ENCODE data around the gene DDX25. TPM values are rescaled to one million over a fixed set of nuclear protein-coding genes. Genes with fewer than 3 reads are reported as not detected.

The DDX25 gene
- total and polyA plus RNA-seq, 2 of the 4 experiments (the other 2 are of a cell fraction) = under 0.01 TPM; not detected in 1

GRCh38 chr11:125953401-125953935, 49.2 kb downstream of the DDX25 start:
- ATAC-seq (ENCODE audit: low read depth) (no peak), DNase-seq (no peak)
- Histone ChIP-seq H2BK120ac (ENCODE audit: low read depth, low read length) (no peak overlapping the region), H3K27ac (ENCODE audit: insufficient read depth, low read length) (no peak overlapping the region), H4K20me1 (ENCODE audit: insufficient read depth, low read length) (no peaks in the 10 kb centered on the region), H3K14ac (replicated peaks; ENCODE audit: low read depth, low read length) (no peak overlapping the region), H3K27me3 (ENCODE audit: control insufficient read depth, insufficient read depth, low read length) (peaks cover 4% of the 10 kb centered on the region), H3K18ac (ENCODE audit: low read depth, low read length) (no peak overlapping the region), H4K91ac (ENCODE audit: insufficient read depth, low read depth, low read length) (no peak overlapping the region), H3K9ac (ENCODE audit: low read depth, low read length) (no peak overlapping the region), H2BK5ac (ENCODE audit: low read depth, low read length, poor library complexity, severe bottlenecking) (no peak overlapping the region), H2BK20ac (ENCODE audit: low read depth, low read length) (no peak overlapping the region), H3K4ac (ENCODE audit: low read depth, low read length) (no peak overlapping the region), H3K23ac (ENCODE audit: low read depth, low read length) (no peak overlapping the region), H2BK15ac (ENCODE audit: low read depth, low read length) (no peak overlapping the region), H2AK5ac (ENCODE audit: low read depth, low read length) (no peak overlapping the region), H3K4me1 (ENCODE audit: control insufficient read depth, insufficient read depth, low read length) (no peaks in the 10 kb centered on the region), H3K9me3 (ENCODE audit: control insufficient read depth, insufficient read depth, low read length) (no peaks in the 10 kb centered on the region), H3K56ac (ENCODE audit: extremely low read depth, insufficient read depth, low read length) (no peak overlapping the region), H3K4me3 (ENCODE audit: insufficient read depth, low read depth, low read length) (no peak overlapping the region), H4K8ac (ENCODE audit: low read depth in 2 of 2, low read length in 2 of 2) (no peak overlapping the region), H3K4me2 (ENCODE audit: low read depth, low read length) (no peak overlapping the region), H2AK9ac (replicated peaks; ENCODE audit: low read depth, low read length, poor library complexity) (no peak overlapping the region), H3K36me3 (ENCODE audit: control insufficient read depth, insufficient read depth, low read length) (no peaks in the 10 kb centered on the region), H3K79me1 (ENCODE audit: low read depth in 1 of 2, low read length in 2 of 2) (no peaks in the 10 kb centered on the region), H4K5ac (ENCODE audit: low read depth, low read length) (no peak overlapping the region), H2AFZ (replicated peaks; ENCODE audit: low read length, poor library complexity) (no peak overlapping the region), H3K9me1 (ENCODE audit: insufficient read depth, low read length) (no peaks in the 10 kb centered on the region)
- 92% methylated on average over 7 of the region's 20 CpGs; no CpG with 5 or more reads in 1 of the 2 experiments for WGBS, 2 experiments (ENCODE audit: extremely low coverage in 2 of 2, insufficient read length in 1 of 2)
- no TSS peak for BruUV-seq (replicated peaks)
- dilution Hi-C loops (cut with HindIII; ENCODE audit: low sequenced_read_pairs, unreplicated experiment) (no loop called here), in situ Hi-C loops (cut with MboI; ENCODE audit: low sequenced_read_pairs) (no loop called here), intact Hi-C loops (cut with micrococcal nuclease) (no loop called here)
- TF ChIP-seq POLR2A (IDR thresholded peaks at IDR 0.05; ENCODE audit: low read depth, low read length) (no peak), CHD1 (IDR thresholded peaks at IDR 0.05; ENCODE audit: low read depth, low read length) (no peak), BHLHE40 (IDR thresholded peaks at IDR 0.05; ENCODE audit: low read depth, low read length) (no peak), RAD21 (IDR thresholded peaks at IDR 0.05; ENCODE audit: low read length) (no peak), MXI1 (IDR thresholded peaks at IDR 0.05; ENCODE audit: borderline replicate concordance, low read depth, low read length) (no peak)
- CTCF ChIA-PET = no interaction called here
- POLR2A ChIA-PET (ENCODE audit: unreplicated experiment) = no interaction called here

Data from IMR-90 (cell line).